T-helper 17 cell (primary cell): ENCODE measurements around the gene C6orf118. TPM values are rescaled to one million over a fixed set of nuclear protein-coding genes. Genes with fewer than 3 reads are reported as not detected.

ENCODE experiments used
- ATAC-seq: fragments of 150-1000 bp; cut with Tn5 transposase; 2 replicates; pipeline ENCODE4 v1.10.0; 2021; ENCODE audit warnings: mild to moderate bottlenecking, moderate library complexity
- DNase-seq, 3 donors: peaks; one replicate each; pipeline versions ENCODE4 v3.0.0 to v3.0.0-alpha.2; 2020 to 2021
- H3K9me3 ChIP-seq: one replicate; pipeline ENCODE4 v1.7.0; 2013; ENCODE audit warnings: low read length, mild to moderate bottlenecking; ENCODE audit not compliant: control insufficient read depth, poor library complexity, severe bottlenecking
- H3K27ac Mint-ChIP-seq: one replicate; pipeline ENCODE4 v1.8.0; 2022; ENCODE audit warnings: mild to moderate bottlenecking, moderate library complexity, mixed read lengths
- H3K27me3 Mint-ChIP-seq: one replicate; pipeline ENCODE4 v1.8.0; 2022; ENCODE audit warnings: mixed read lengths
- H3K36me3 Mint-ChIP-seq: one replicate; pipeline ENCODE4 v1.8.0; 2022; ENCODE audit warnings: low read depth, mixed read lengths
- H3K4me1 Mint-ChIP-seq: one replicate; pipeline ENCODE4 v1.8.0; 2022; ENCODE audit warnings: mild to moderate bottlenecking, mixed read lengths
- H3K4me3 Mint-ChIP-seq: one replicate; pipeline ENCODE4 v1.8.0; 2022; ENCODE audit warnings: mild to moderate bottlenecking, moderate library complexity, mixed read lengths
- total RNA-seq, 4 donors: library from RNA in 2 of 4; stranded (reverse) in 2 of 4; gene quantifications; one replicate each; pipeline ENCODE4 v1.2.3 and lab custom pipeline; 2022 to 2026

The C6orf118 gene
- total RNA-seq, 2 donors from 2014 or later, result not detected

DNA sequence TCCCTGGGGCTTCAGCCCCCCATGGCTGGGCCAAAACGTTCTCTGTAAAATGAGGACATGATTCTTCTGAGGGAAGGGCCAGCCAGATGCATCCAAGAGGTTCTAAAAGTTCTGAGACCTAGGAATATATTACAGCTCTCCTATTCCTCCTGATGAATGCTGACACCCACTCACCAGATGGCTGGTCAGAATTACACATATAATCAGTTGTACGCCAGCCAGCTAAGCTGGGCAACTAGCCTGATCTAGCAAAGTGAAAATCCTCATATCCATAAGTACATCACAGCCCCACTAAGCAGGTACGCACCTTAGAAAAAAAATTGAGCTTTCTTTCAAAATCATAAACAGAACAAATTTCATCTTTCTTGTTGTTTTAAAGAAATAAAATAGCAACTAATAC lies 34.8 kb downstream of the C6orf118 start:
- H3K27ac Mint-ChIP-seq, result no peak overlapping the region
- DNase-seq (no peak), ATAC-seq (no peak)
- no peak overlapping the region for H3K4me3 Mint-ChIP-seq
- H3K4me1 Mint-ChIP-seq, result no peaks in the 10 kb centered on the region
- no peaks in the 10 kb centered on the region for H3K27me3 Mint-ChIP-seq
- H3K9me3 ChIP-seq, result no peaks in the 10 kb centered on the region
- no peaks in the 10 kb centered on the region for H3K36me3 Mint-ChIP-seq

DNA sequence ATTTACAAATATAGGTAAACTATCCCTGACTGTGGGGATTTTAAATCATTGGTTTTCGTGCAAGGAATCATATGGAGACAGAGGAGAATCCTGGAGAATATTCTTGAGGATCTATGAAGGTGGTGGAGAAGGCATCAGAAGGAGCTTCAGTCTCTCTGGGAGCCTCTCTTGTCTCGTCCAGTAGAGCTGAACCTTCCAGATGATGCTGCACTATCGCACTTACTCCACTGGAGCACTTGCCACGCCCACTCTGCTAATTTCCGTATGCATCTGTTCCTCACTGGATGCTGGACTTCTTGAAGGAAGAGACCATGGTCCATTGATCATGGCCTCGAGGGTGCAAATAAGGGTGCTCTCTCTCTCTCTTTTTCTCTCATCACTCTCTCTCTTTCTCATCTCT lies 36.8 kb downstream of the C6orf118 start:
- ATAC-seq (no peak), DNase-seq (no peak)
- Mint-ChIP-seq H3K4me1 (no peaks in the 10 kb centered on the region), H3K27ac (no peak overlapping the region), H3K4me3 (no peak overlapping the region), H3K36me3 (no peaks in the 10 kb centered on the region), H3K27me3 (no peaks in the 10 kb centered on the region)
- no peaks in the 10 kb centered on the region for H3K9me3 ChIP-seq

DNA sequence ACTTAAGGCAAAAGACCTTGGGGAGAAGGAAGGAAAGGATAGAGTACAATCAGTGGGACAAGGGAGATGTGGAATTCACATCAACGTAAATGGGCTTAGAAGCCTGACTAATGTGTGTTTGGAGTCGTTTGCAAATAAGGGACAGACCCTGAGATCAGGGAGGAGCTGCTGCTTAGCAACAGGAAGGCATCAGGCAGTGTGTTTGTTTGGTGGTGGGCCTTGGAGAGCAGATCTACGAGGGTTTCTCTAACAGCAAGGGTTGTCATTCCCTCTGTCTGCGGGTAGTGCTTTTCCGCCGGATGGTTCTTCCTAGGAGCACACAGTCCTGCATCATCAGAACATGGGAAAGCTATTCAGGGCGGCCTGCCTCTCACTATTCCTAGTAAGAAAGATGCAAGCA lies 40.4 kb downstream of the C6orf118 start:
- no peaks in the 10 kb centered on the region for H3K27me3 Mint-ChIP-seq
- no peak for ATAC-seq
- no peak for DNase-seq
- H3K27ac Mint-ChIP-seq, result no peak overlapping the region
- H3K4me3 Mint-ChIP-seq, result no peak overlapping the region
- H3K4me1 Mint-ChIP-seq, result no peaks in the 10 kb centered on the region
- H3K36me3 Mint-ChIP-seq, result no peaks in the 10 kb centered on the region
- H3K9me3 ChIP-seq, result no peaks in the 10 kb centered on the region

DNA sequence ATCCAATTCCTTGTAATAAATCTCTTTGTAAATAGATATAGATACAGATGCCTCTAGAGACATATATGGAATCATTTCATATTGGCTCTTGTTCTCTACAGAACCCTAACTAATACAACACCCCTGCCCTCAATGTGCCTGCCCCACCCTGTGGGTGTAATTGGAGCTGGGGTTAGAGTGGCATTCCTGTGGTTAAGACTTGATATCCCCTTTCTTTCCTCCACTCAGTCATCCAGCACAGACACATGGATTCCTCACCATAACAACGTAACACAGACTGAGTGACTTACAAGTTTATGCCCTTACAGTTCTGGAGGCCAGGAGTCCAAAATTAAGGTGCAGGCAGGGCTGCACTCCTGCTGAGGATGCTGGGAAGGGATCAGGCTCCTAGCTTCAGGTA lies 42.8 kb downstream of the C6orf118 start:
- H3K4me1 Mint-ChIP-seq, result no peaks in the 10 kb centered on the region
- DNase-seq, result no peak
- H3K36me3 Mint-ChIP-seq, result no peaks in the 10 kb centered on the region
- ATAC-seq, result no peak
- no peak overlapping the region for H3K27ac Mint-ChIP-seq
- no peaks in the 10 kb centered on the region for H3K27me3 Mint-ChIP-seq
- H3K9me3 ChIP-seq, result peaks cover 3% of the 10 kb centered on the region
- no peak overlapping the region for H3K4me3 Mint-ChIP-seq

DNA sequence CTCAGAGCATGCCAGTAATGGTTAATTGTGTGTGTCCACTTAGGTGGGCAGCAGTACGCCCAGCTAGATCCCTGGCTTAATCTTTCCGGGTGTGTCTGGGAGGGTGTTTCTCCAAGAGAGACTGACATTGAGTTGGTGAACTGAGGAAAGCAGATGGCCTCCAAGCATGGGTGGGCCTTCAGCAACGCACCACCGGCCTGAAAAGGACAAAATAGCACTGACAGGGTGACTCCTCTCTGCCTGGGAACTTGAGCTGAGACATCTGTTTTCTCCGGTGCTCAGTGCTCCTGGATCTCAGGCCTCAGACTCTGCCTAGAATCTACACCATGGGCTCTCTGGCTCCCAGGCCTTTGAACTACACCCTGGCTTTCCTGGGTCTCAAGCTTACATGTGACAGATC lies 43.2 kb downstream of the C6orf118 start:
- H3K4me3 Mint-ChIP-seq, result no peak overlapping the region
- H3K36me3 Mint-ChIP-seq, result no peaks in the 10 kb centered on the region
- no peaks in the 10 kb centered on the region for H3K4me1 Mint-ChIP-seq
- peaks cover 5% of the 10 kb centered on the region for H3K9me3 ChIP-seq
- H3K27me3 Mint-ChIP-seq, result no peaks in the 10 kb centered on the region
- H3K27ac Mint-ChIP-seq, result no peak overlapping the region
- ATAC-seq (no peak), DNase-seq (no peak)

DNA sequence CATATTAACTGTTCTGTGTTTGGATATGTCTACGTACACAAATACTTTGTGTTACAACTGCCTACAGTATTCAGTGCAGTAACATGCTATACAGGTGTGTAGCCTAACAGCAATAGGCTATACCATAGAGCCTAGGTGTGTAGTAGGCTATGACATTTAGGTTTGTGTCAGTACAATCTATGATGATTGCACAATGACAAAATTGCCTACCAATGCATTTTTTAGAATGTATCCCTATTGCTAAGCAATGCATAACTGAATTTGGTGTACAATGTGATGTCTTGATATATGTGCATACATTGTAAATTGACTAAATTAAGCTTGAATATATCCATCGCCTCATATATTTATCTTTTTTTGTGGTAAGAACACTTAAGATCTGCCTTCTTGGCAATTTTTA lies 48.9 kb downstream of the C6orf118 start:
- no peak overlapping the region for H3K4me3 Mint-ChIP-seq
- H3K27me3 Mint-ChIP-seq, result no peaks in the 10 kb centered on the region
- H3K4me1 Mint-ChIP-seq, result no peaks in the 10 kb centered on the region
- no peak overlapping the region for H3K27ac Mint-ChIP-seq
- DNase-seq (no peak), ATAC-seq (no peak)
- H3K36me3 Mint-ChIP-seq, result no peaks in the 10 kb centered on the region
- peaks cover 5% of the 10 kb centered on the region for H3K9me3 ChIP-seq

DNA sequence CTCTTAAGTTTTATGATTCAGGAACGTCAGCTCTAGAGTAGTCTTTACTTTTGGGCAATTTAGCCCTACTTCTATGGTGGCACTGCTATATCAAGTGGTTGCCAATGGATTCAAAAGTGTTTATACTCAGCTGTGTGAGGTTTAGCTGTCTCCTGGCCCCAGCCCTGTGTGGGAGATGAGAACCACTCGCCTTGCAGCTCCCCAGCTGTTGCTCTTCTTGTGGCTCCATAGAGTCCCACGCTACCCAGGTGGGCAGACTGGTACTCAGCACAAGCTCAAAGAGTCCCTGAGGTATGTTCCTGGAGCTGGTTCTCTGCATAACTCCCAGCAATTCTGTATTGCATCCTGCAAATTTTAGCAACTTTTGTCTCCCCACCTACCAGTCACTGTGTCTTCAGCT lies 59.6 kb downstream of the C6orf118 start:
- Mint-ChIP-seq H3K27me3 (no peaks in the 10 kb centered on the region), H3K4me1 (no peaks in the 10 kb centered on the region), H3K4me3 (no peak overlapping the region), H3K27ac (no peak overlapping the region), H3K36me3 (no peaks in the 10 kb centered on the region)
- H3K9me3 ChIP-seq, result no peaks in the 10 kb centered on the region
- DNase-seq (no peak), ATAC-seq (no peak)

DNA sequence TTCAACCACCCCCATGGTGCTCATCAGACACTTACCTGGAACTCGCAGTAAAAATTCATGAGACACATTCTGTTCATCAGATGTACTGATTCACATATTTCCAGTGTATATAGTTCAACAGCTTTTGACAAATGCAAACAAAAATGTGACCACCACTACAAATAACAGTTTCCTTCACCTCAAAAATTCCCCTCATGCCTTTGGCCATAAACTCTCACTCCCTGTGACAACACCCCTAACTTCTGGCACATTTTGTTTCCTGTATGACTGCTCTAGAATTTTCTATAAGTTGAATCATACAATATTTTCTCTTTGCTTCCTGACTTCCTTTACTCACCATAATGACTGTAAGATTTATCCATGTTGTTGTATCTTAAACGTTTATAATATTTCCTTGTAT lies 63.7 kb downstream of the C6orf118 start:
- no peaks in the 10 kb centered on the region for H3K36me3 Mint-ChIP-seq
- no peak overlapping the region for H3K27ac Mint-ChIP-seq
- H3K9me3 ChIP-seq, result no peaks in the 10 kb centered on the region
- ATAC-seq, result no peak
- no peak for DNase-seq
- no peaks in the 10 kb centered on the region for H3K4me1 Mint-ChIP-seq
- H3K27me3 Mint-ChIP-seq, result no peaks in the 10 kb centered on the region
- no peak overlapping the region for H3K4me3 Mint-ChIP-seq

DNA sequence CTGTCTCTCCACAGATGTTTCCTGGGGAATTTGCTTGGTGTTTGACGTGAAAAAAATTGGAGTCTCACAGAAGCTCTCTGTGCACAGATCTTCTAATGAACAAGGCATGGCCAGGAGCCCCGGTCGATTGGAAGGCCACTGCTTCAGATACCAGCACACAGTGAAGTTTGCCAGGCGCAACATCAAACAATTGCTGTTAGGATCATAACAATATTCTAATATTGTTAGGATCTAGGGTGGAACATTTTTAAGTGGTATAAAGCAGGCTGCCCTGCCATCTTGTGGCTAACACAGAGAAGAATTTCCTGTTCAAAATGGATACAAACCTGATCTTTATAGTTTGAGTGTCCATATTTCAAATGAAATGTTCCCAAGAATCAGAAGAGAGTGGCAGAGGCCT lies 64.1 kb downstream of the C6orf118 start:
- no peak for DNase-seq
- H3K9me3 ChIP-seq, result no peaks in the 10 kb centered on the region
- H3K4me3 Mint-ChIP-seq, result no peak overlapping the region
- no peak overlapping the region for H3K27ac Mint-ChIP-seq
- no peak for ATAC-seq
- H3K36me3 Mint-ChIP-seq, result no peaks in the 10 kb centered on the region
- no peaks in the 10 kb centered on the region for H3K4me1 Mint-ChIP-seq
- H3K27me3 Mint-ChIP-seq, result no peaks in the 10 kb centered on the region

DNA sequence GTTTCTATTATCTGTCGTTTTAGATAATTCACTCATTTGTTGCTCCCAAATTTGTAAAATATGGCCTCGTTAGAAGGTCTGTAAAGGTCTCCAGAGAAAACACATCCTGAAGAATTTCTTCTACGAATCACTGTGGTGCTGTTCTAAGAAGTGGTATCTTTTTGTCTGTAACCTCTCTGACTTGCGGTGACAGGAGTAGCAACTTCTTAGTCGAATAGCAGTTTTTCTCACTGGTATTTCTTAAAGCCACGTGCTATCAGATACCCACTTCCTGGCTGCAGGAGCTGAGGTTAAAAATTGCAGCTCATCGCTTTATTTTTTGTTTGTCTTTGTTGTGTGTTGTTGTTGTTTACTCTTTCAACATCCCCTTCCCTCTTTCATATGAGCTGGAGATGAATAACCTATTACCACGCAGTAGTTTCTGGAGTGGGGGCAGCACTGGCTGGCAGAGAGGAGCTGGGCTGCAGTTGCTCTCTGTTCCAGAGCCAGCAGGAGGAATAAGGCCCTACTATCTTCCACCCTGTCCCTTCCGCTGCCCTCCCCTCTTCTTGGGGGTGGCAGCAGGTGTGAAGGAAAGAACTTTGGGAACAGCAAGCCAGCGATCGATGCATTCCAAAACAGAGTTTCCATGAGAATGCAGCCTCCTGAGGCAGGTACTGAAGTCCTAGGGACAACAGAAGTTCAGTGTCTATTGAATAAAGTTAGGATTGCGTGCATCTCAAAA lies 64.7 kb downstream of the C6orf118 start:
- H3K36me3 Mint-ChIP-seq, result no peaks in the 10 kb centered on the region
- H3K4me3 Mint-ChIP-seq, result no peak overlapping the region
- H3K27ac Mint-ChIP-seq, result no peak overlapping the region
- H3K4me1 Mint-ChIP-seq, result no peaks in the 10 kb centered on the region
- H3K9me3 ChIP-seq, result no peaks in the 10 kb centered on the region
- DNase-seq (no peak), ATAC-seq (no peak)
- no peaks in the 10 kb centered on the region for H3K27me3 Mint-ChIP-seq

DNA sequence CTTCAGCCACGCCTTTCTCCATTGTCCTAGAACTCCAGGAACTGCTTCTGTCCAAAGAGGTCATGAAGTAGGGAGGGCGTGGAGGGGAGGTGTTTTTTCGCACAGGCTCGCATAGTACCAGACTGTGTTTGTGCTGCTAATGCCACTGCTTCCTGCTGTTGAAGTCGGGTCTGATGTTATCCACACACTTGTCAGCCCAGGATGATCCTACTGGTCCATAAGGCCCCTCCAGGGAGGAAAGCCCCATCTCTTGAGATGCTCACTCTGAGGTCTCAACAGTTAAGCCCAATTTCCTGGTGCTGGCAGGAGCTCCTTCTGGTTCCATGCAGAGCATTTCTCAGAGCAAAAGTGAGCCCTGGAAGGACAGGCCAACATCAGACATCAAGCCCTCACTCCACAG lies 65.6 kb downstream of the C6orf118 start:
- Mint-ChIP-seq H3K27ac (no peak overlapping the region), H3K4me1 (no peaks in the 10 kb centered on the region), H3K27me3 (no peaks in the 10 kb centered on the region), H3K4me3 (no peak overlapping the region), H3K36me3 (no peaks in the 10 kb centered on the region)
- ATAC-seq, result no peak
- H3K9me3 ChIP-seq, result no peaks in the 10 kb centered on the region
- DNase-seq, result no peak

DNA sequence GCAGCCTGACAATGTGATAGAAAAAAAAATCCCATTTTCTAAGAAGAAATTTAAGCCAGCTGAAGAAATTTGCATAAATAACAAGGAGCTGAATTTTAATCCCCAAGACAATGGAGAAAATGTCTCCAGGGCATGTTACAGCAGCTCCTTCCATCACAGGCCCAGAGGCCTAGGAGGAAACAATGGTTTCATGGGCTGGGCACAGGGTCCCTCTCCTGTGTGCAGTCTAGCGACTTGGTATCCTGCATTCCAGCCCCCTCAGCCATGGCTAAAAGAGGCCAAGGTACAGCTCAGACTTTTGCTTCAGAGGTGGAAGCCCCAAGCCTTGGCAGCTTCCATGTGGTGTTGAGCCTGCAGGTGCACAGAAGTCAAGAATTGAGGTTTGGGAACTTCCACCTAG lies 73.1 kb downstream of the C6orf118 start:
- no peak overlapping the region for H3K27ac Mint-ChIP-seq
- H3K9me3 ChIP-seq, result peaks cover 3% of the 10 kb centered on the region
- H3K36me3 Mint-ChIP-seq, result no peaks in the 10 kb centered on the region
- DNase-seq (no peak), ATAC-seq (no peak)
- no peaks in the 10 kb centered on the region for H3K4me1 Mint-ChIP-seq
- H3K27me3 Mint-ChIP-seq, result no peaks in the 10 kb centered on the region
- H3K4me3 Mint-ChIP-seq, result no peak overlapping the region

DNA sequence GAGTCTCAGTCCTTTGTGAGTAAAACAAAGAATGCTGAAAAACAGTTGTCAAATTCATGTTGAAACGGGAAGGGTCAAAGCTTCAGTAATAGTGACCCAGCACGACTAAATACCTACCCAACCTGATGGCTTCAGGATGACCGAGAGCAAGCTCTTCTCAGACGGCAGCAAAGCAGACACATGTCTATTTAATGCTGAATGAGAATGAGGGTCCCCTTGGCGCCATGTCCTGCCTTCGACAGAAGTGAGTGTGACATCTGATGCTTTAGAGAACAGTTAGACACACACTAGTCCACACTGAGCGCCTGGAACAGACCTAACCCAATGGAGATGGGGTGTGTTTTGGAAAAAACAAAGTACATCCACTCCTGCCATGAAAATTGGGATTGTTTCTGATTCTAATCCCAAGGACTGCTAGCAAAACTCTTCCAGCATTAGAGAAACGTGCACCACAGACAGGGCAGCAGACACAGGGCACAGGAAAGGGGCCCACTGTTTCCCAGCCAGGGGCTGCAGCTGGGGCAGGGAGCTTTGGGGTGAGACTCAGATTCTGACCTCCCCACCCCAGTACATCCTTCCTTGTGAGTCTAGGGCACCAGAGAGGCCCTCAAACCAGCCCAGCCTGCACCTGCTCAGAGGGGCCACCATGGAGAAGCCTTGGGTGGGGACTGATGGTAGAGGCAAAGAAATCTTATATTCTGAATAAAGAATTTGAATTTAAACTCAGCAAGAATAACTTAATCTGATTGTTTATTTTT lies 76.5 kb downstream of the C6orf118 start:
- no peak for ATAC-seq

More for the DNA sequence above, 76.5 kb downstream of the C6orf118 start:
- Mint-ChIP-seq H3K36me3 (peaks cover 2% of the 10 kb centered on the region), H3K4me3 (no peak overlapping the region), H3K27me3 (no peaks in the 10 kb centered on the region), H3K27ac (no peak overlapping the region), H3K4me1 (no peaks in the 10 kb centered on the region)
- H3K9me3 ChIP-seq, result peaks cover 3% of the 10 kb centered on the region
- DNase-seq, result no peak
